IMR-90 (cell line): Measurements from ENCODE around the gene NRXN2.
A peak's percentile ranks its signal among the peaks of the same experiment; 100 is the strongest.

Source experiments
- BHLHE40 ChIP-seq: fragments of 150-350 bp; IDR thresholded peaks from 2 replicates; pipeline ENCODE4 v1.6.1; 2016; ENCODE audit warnings: mild to moderate bottlenecking, low read depth, low read length
- MXI1 ChIP-seq: IDR thresholded peaks from 2 replicates; pipeline ENCODE4 v1.6.1; 2012; ENCODE audit warnings: low read depth, mild to moderate bottlenecking, low read length, moderate library complexity, borderline replicate concordance
- POLR2A ChIP-seq: IDR thresholded peaks from 2 replicates; pipeline ENCODE4 v1.6.1; 2012; ENCODE audit warnings: mild to moderate bottlenecking, low read depth, low read length
- RCOR1 ChIP-seq: IDR thresholded peaks from 2 replicates; pipeline ENCODE4 v1.6.1; 2012; ENCODE audit warnings: mild to moderate bottlenecking, low read length, improper control_type of control experiment; ENCODE audit not compliant: insufficient replicate concordance
- TF ChIP-seq, protein P1 (sequence below): conservative IDR thresholded peaks from 2 replicates; pipeline ENCODE4 v1.5.1; 2012; ENCODE audit warnings: mild to moderate bottlenecking, low read depth, low read length, improper control_type of control experiment
- TF ChIP-seq, protein P2 (sequence below): fragments of 150-350 bp; IDR thresholded peaks from 2 replicates; pipeline ENCODE4 v1.6.1; 2017; ENCODE audit warnings: mild to moderate bottlenecking, antibody characterized with exemption, low read length, low read depth

DNA sequence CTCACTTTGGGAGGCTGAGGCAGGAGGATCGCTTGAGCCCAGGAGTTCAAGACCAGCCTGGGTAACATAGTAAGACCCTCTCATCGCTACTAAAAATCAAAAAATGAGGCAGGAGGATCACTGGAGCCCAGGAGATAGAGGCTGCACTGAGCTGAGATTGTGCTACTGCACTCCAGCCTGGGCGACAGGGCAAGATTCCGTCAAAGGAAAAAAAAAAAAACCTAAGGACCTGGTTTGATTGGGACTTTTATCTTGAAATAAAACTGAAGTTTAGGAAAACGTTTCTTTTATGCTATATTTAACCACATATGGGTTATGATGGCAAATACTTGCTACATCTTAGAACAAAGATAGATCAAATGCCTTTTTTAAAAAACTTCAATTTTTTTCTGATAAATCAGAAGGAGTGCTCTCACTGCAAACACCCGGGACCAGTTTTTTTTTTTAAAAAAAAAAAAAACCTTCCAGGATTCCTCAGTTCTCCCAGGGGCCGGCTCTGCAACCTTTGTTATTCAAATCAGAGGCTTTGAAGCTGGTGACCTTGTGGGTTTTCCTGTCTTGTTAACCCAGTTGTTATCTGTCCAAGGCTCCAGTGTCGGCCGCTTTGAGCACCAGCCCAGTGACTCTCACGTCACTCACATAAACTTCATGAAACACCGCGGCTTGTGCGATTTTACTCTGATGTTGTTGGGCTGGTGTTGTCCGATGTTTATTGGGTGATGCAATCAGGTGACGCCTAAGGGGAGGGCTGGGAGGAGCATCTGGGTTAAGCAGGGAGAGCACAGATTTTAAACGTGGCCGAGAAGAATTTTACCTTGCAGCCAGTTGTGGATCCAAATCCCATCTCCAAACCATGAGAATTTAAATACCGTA is 156.7 kb downstream of the NRXN2 start:
- TF ChIP-seq, protein P1, sequence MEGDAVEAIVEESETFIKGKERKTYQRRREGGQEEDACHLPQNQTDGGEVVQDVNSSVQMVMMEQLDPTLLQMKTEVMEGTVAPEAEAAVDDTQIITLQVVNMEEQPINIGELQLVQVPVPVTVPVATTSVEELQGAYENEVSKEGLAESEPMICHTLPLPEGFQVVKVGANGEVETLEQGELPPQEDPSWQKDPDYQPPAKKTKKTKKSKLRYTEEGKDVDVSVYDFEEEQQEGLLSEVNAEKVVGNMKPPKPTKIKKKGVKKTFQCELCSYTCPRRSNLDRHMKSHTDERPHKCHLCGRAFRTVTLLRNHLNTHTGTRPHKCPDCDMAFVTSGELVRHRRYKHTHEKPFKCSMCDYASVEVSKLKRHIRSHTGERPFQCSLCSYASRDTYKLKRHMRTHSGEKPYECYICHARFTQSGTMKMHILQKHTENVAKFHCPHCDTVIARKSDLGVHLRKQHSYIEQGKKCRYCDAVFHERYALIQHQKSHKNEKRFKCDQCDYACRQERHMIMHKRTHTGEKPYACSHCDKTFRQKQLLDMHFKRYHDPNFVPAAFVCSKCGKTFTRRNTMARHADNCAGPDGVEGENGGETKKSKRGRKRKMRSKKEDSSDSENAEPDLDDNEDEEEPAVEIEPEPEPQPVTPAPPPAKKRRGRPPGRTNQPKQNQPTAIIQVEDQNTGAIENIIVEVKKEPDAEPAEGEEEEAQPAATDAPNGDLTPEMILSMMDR: no peak
- TF ChIP-seq, protein P2, sequence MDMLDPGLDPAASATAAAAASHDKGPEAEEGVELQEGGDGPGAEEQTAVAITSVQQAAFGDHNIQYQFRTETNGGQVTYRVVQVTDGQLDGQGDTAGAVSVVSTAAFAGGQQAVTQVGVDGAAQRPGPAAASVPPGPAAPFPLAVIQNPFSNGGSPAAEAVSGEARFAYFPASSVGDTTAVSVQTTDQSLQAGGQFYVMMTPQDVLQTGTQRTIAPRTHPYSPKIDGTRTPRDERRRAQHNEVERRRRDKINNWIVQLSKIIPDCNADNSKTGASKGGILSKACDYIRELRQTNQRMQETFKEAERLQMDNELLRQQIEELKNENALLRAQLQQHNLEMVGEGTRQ: peak; percentile 79
- TF ChIP-seq RCOR1 (no peak), POLR2A (no peak), BHLHE40 (no peak), MXI1 (no peak)
